ENCODE measurements around the gene BCAN.

BCAN gene

GRCh38 chr1:156709031-156709430, 67.1 kb downstream of the BCAN start:
- Histone ChIP-seq H3K4me1 (peaks cover 6% of the 10 kb centered on the region), H3K9ac (no peak overlapping the region), H3K36me3 (ENCODE audit: control insufficient read depth, insufficient read depth, low read length) (no peaks in the 10 kb centered on the region), H3K79me2 (no peaks in the 10 kb centered on the region), H3K9me3 (ENCODE audit: control insufficient read depth, low read length) (no peaks in the 10 kb centered on the region), H2AFZ (no peak overlapping the region), H3K4me2 (ENCODE audit: low read length) (no peak overlapping the region), H3K4me3 (ENCODE audit: low read depth, low read length) (no peak overlapping the region), H3K27me3 (ENCODE audit: control insufficient read depth, insufficient read depth, low read length) (no peaks in the 10 kb centered on the region), H3K27ac (no peak overlapping the region)
- TF ChIP-seq CTCF (IDR thresholded peaks at IDR 0.05) = no peak

Data from parathyroid adenoma (tissue), 2 donors.